H1 (cell line): ENCODE results near the gene PNPLA4.

Experiments
- CREB1 ChIP-seq: IDR thresholded peaks from 2 replicates; pipeline ENCODE4 v1.6.1; 2012; ENCODE audit warnings: inconsistent platforms
- CTCF ChIP-seq, 3 experiments: IDR thresholded peaks; 1 replicate in 2 of 3; 2 replicates in 1 of 3; pipeline versions ENCODE4 v1.5.1 to v1.6.1; 2011; ENCODE audit warnings: low read length in 3 of 3, mild to moderate bottlenecking in 3 of 3, inconsistent platforms in 2 of 3, low read depth in 1 of 3, moderate library complexity in 1 of 3; ENCODE audit not compliant: insufficient read depth in 1 of 3; ENCODE audit errors: control extremely low read depth in 1 of 3
- EZH2 ChIP-seq: fragments of 200-600 bp; sonication (generic); IDR thresholded peaks from 2 replicates; pipeline ENCODE4 v1.7.1; 2012; ENCODE audit warnings: low read depth, mild to moderate bottlenecking, moderate library complexity, low read length, inconsistent platforms; ENCODE audit not compliant: severe bottlenecking
- JUND ChIP-seq: IDR thresholded peaks from 2 replicates; pipeline ENCODE4 v1.6.1; 2011; ENCODE audit warnings: mild to moderate bottlenecking, improper control_type of control experiment, low read length
- POLR2A ChIP-seq, 2 experiments: IDR thresholded peaks; 1 replicate in 1 of 2; 2 replicates in 1 of 2; pipeline ENCODE4 v1.6.1; 2011; ENCODE audit warnings: low read depth in 2 of 2, low read length in 2 of 2, mild to moderate bottlenecking in 2 of 2; ENCODE audit errors: control extremely low read depth in 1 of 2
- SIN3A ChIP-seq, 2 experiments: IDR thresholded peaks in 1 of 2; conservative IDR thresholded peaks in 1 of 2; 2 replicates each; pipeline ENCODE4 v1.6.1; 2011 to 2012; ENCODE audit warnings: low read length in 2 of 2, improper control_type of control experiment in 1 of 2, low read depth in 1 of 2, mild to moderate bottlenecking in 1 of 2

DNA sequence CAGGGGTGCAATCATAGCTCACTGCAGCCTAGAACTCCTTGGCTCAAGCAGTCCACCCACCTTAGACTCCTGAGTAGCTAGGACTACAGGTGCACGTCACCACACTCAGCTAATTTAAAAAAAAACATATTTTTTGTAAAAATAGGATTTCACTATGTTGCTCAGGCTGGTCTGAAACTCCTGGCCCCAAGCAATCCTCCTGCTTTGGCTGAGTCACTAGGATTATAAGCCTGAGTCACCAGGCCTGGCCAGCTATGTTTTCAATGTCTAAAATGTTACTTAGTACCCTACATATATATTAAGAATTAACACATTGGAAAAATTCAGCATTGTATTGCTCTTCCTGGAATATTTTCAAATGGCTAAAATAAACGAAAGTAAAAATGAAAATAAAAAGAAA is 37.5 kb downstream of the PNPLA4 start:
- TF ChIP-seq JUND = no peak
- no peak for TF ChIP-seq POLR2A (IDR thresholded peaks at IDR 0.05; ENCODE audit: control extremely low read depth in 1 of 2, low read depth in 2 of 2, low read length in 2 of 2)
- no peak for TF ChIP-seq EZH2
- no peak for TF ChIP-seq CTCF (IDR thresholded peaks at IDR 0.05; ENCODE audit: control extremely low read depth in 1 of 3, insufficient read depth in 1 of 3, low read depth in 1 of 3, low read length in 3 of 3)
- TF ChIP-seq CREB1 = no peak
- TF ChIP-seq SIN3A (conservative IDR thresholded peaks at IDR 0.05 in 1 of 2, IDR thresholded peaks at IDR 0.05 in 1 of 2; ENCODE audit: low read depth in 1 of 2, low read length in 2 of 2) = no peak
